Germinal center (tissue), 1 donor: ENCODE results near the gene GNL3.

Source experiments
- DNase-seq: peaks from one replicate; pipeline ENCODE4 v3.0.0; 2012; ENCODE audit warnings: mixed read lengths, low spot score

The GNL3 gene

DNA sequence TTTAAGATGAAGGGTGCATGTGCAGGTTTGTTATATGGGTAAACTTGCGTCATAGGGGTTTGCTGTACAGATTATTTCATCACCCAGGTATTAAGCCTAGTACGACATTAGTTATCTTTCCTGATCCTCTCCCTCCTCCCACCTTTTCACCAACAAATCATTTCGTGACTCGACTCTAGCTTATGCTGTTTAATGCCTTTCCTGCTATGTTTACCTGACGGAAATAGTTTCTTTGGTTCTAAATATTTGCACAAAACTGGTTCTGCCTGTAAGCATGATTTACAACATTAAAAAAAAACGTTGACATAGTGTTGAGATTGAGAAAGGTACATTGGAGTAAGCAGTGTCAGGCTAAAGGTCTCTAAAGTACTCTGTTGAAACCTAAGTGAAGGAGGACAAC lies 2.4 kb downstream of the GNL3 start:
- DNase-seq = no peak

DNA sequence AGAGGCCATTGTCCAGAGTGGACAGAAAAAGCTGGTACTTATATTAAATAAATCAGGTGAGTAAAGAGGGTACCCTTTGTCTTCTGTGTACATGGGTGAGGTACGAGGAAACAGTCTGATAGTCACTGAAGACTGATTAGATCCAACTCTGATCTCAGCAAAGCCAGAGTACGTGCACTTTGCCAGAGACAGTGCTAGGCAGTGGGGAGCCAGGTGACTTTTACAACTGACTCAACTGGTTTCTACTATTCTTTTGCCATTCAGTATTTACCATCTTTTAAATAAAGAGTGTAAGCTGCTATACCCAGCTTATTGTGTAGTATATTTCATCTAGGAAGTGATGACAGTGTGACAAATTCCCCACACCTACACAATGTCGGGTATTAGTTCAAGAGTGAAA lies 3.3 kb downstream of the GNL3 start:
- no peak for DNase-seq

GRCh38 chr3:52690560-52690959 lies 4.7 kb downstream of the GNL3 start:
- no peak for DNase-seq

GRCh38 chr3:52693071-52693470 lies 7.2 kb downstream of the GNL3 start:
- no peak for DNase-seq

- no peak for DNase-seq
Observed at GRCh38 chr3:52694528-52695189, 8.8 kb downstream of the GNL3 start.

DNA sequence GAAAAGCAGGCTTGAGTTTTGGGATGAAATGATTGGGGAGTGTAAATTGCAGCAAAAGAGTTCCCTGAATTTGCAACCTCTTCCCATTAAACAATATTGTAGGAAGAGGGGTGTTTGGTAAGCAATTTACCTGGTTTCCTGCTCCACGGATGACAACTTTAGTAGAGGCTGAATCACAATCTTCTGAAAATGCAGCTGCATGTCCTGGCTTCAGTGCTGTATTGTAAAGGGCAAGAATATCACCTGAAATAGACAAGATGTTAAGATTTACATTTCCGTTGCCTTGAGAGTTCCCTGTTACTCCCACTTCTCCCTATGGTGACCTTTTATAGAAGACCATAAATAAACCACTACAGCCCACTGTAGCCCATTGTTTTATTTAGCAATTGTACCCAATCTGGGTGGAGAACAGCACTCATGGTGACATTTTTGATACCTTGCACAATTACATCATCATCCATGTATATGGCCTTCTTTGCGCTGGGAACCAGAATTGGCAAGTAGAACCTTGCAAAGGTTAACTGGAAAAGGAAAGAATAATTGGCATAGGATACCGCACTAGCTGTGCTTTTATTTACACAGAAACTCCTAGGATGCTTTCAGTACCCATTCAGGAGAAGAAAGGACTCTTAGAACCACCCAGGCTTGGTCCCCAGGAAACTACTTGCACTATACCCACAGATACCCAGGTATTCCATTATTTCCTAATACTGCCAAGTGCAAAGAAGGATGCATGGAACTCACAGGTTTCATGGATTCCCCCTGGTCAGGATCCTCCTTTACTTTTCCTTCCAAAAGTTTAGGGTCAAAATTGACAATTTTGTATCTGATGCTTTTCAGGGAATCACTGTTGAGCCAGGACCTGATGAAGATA lies 10.2 kb downstream of the GNL3 start:
- DNase-seq = no peak

DNA sequence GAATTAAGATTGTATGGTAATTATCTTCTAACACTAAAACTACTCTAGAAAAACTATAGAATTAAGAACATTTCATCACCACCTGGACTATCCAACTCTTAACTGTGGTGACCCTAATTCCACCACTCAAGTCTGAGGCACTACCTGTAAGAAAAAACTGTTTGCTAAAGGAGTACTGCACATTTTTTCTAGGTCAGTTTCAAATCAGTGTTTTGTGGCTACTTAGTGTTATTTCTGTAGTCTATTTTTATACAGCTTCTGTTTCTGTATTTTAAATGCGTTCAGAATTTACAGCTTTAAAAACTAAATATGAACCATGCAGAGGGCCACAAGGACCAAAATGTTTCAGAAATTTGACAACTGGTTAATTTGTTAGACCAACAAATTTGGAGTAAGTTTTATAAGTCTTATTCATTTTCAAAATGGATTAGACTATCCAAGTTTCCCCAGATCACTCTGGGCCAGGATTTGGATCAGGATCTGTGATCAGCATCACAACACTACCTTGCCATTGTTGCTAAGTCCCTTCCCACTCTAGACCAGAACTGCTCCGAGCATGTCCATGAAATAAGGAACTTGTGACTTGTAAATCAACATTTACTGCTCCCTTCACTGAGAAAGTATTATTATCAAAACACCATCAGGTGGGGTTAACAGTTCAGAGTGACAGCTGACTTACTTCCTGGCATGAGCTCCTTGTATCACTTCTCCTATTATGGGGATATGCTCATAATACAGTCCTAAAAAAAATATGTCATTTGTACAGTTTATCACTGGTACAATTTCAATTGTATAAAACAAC lies 11.2 kb downstream of the GNL3 start:
- no peak for DNase-seq

GRCh38 chr3:52697632-52697965 lies 11.8 kb downstream of the GNL3 start:
- no peak for DNase-seq

DNA sequence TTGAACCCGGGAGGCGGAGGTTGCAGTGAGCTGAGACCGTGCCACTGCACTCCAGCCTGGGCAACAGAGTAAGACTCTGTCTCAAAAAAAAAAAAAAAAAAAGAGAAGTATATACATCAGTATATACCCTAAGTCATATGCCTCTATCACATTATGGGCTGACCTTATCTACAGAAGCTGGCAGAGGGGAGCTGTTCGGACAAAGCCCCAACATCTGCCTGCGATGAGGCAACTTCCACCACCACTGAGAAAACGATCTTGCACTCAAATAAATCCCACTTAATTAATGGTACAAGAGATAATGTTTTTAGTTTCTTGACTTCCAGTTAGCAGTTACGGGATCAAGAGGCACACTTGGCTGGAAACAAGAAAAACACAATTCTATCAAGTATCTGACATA lies 17.5 kb downstream of the GNL3 start:
- DNase-seq = no peak

DNA sequence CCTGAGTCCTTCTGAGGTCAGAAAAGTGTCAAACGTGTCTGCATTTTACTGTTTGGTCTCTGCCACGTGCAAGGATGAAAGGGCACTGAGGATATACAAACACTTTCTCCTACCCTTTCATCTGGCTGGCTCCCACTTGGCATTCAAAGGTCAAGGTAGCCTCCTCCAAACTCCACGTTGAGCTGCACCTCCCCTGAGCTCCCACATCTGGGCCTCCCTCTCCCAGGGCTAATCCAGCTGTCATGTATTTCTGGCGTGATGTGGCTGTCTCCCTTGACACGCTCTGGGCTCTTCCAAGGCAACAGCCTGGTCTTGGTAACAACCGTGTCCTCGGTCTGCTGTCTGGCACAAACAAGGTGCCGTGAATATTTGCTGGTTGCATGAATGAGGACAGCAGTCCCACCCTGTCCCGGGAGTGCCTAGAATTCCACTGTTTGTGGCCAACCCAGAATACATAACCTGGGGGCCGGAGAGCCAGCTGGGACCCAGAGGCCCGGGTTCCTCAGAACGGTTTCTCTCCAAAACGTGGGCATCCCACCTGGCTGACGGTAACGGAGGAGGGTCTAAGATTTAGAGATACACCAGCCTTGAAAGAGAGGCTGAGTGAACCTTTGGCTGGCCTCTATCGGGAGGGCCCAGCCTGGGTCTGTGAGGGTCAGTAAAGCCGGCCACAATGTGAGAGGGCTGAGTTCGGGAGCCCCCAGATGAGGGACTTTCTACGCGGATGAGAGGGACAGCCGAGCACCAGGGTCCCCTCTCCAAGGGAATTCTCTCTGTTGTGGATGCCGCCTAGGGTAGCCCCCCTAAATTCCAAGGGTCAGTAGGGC lies 19.0 kb downstream of the GNL3 start:
- peak; percentile 27 for DNase-seq

- DNase-seq = no peak
Observed at GRCh38 chr3:52705438-52705687, 19.5 kb downstream of the GNL3 start.

DNA sequence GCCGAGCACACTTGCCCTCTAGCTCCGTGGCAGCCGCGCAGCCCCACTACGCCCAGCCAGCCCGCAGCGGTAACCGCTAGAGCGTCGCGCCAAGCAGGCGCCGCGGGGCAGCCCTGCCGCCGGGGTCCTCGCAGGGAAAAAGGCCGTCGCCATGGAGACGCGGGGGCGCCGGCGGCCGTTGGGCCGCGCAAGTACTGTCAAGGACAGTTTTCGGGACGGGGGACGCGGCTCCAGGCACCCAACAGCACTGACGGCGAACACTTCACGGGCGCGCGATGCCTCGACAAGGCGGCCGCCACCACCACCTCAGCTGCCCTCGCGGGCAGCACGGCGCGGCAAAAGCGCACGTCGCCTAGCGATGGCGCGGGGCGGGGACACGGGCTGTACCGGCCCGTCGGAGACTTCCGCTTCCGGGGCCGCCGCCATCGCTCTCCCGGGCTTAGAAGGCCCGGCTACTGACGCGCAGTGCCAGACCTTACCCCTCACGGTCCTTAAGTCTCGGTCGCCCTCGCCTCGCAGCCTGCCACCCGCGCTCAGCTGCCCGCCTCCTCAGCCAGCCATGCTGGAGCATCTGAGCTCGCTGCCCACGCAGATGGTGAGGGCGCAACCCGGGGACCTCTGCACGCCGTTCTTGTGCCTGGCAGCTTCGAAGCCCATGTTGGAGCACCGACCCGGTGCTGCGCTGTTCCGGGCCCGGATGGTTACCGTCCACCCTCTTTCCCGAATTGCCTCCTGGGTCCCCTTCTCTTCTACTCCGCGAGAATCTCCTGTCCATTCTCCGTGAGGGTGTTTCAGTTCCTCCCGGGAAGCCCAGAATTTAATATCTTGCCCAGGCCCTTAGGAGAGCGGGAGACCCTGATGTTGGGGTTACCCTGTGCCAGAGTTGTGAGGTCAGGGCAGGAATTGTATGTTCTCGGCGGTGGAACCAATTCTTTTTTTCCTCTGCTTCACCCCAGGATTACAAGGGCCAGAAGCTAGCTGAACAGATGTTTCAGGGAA lies 20.2 kb downstream of the GNL3 start, which contains the start of the genes GLT8D1 and SPCS1:
Gene GLT8D1, minus strand, starts transcription at position 104 of the 999 bp plus-strand sequence. CDS start 5,331 bp downstream, outside the sequence.
Gene SPCS1, plus strand, starts transcription at position 419 of the 999 bp plus-strand sequence. Its CDS starts 141 bp downstream, at position 560.
- peak; percentile 89 for DNase-seq

DNA sequence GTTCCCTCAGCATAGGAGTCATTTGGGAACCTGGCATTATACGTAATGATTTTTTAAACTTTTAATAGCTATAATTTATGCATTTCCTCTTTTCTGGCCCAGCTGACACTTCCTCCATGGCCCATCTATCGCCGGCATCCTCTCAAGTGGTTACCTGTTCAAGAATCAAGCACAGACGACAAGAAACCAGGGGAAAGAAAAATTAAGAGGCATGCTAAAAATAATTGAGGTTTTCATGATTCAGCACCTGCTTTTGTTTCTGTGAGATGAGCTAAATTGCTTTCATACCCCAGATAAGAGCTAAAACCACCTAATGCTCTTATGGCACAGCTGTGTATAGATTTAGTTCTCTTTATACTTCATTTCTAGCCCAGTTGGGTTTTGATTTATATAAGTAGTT lies 21.8 kb downstream of the GNL3 start:
- DNase-seq = peak; percentile 48

DNA sequence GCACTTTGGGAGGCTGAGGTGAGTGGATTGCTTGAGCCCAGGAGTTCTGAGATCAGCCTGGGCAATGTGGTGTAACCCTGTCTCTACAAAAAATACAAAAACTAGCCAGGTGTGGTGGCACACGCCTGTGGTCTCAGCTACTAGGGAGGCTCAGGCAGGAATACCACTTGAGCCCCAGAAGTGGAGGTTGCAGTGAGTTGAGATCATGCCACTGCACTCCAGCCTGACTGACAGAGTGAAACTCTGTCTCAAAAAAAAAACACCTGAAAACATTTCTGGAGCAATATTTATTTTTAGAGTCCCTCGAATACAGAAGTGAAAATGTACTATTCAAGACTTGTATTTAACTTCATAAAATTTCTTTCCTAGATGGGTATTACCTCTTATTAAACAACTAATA lies 24.7 kb downstream of the GNL3 start:
- DNase-seq = no peak

DNA sequence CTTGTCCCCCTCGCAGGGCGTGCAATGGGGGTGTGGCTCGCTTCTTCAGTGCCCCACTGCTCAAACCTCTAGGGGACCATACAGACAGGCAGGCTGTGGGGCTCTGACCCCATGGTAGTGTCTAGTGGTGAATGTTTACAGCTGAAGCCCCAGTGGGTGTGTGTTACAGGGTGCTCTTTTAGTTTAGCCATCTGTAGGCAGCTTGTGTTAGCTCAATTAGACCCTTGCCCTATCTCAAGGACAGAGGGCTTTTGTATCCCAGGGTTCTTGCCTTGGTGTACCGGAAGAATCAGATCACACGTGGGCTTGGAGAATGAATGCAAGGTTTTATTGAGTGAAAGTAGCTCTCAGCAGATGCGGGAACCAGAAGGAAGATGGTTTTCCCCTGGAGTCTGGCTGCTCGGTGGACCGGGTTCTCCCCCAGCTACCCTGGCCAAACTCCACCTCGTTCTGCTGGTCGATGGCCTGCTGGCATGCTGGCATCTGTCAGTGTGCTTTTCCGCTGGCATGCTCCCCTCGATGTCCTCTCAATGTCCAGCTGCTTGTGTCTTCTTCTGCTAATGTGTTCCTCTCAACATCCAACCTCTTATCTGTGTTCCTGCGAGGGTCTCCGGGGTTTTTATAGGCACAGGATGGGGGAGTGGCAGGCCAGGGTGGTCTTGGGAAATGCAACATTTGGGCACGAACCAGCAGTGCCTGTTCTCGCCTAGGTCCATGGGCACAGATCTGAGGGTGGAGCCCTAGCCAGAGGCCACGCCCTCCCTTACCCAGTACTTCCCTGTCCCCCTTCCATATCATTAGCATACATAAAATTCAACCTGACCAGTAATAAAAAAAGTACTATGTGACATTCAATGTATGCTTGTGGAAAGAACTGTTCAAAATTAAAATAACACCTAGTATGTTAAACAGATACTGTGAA lies 26.7 kb downstream of the GNL3 start:
- no peak for DNase-seq

DNA sequence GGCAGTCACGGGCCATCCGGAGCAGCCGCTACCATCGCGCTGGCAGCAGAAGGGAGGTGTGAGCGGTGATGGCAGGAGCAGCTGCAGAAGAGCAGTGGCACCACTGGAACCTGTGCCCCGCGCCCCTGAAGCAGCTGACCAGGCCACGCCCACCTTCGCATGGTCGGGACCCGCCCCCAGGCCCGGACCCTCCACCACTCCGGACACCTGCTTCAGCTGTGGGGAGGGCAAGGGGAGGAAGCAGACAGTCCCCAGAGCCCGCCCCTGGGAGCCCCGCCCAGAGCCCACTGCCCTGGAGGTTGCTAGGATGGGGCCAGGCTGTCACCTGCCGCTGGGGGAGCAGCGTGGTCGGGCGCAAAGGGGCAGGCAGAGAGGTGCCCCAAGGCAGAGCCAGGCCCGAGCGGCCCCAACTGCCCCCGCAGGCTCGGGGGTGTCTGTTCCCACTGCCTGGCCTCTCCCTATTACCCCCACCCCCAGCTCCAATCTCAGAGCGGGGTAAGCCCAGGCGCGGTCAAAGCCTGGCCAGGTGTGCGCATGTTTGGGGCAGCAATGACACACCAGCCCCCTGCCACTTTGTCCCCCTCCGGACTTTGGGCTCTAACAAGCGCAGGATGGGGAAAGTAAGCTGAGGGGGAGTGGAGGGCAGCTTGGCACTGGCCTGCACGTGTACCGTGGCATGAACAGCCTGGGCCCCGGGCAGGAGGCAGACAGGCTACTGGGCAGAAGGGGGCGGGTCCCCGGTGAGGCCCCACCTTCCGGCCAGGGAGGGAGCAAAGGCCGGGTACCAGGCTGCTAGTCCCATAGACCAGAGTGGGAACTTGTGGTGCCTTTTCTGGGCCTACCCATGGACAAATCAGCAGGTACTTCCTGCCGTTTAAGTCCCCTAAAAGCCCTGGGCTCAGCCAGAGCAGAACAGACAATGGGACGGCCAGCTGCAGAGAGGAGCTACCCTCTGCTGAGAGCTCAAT lies 28.8 kb downstream of the GNL3 start:
- no peak for DNase-seq

DNA sequence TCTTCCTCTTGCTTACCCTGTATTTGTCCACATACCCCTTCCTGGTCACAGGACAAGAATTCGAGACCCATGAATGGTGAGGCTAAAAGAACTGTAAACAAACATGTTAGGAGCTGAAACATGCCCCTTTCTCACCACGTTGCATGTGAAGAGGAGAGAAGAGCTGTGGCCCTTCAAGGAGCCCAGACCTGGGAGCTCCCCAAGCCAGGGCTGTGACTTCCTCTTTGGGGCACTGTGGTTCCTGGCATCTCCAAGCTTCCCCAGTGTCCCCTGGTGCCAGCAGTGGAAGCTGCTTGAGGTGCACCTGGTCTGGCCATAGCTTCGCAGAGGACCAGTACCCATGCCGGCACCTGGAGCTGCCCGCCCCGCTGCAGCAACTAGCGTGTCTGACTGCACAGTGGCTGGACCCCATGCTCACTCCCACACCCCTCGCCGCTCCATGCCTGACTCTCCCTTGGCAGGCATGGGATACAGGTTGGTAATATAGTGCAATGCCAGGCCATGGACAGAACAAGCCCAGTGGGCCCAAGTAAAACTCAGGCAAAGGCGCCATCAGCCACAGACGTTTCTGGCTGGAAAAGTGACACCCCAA lies 30.0 kb downstream of the GNL3 start:
- DNase-seq = no peak

DNA sequence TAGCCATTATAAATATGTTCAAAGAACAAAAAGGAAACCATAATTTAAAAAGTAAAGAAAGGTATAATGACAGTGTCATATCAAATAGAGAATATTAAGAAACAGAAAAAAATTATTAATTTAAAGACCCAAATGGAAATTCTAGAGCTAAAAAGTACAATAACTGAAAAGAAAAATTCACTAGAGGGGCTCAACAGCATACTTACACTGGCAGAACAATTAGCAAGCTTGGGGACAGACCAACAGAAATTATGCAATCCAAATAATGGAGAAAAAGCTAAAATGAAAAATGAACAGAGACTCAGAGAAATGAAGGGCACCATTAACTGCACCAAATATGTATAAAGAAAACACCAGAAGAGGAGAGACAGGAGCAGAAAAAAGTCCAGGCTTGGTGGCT lies 33.8 kb downstream of the GNL3 start:
- DNase-seq = no peak
